ENCODE results near the gene ELMO3. TPM values are rescaled to one million over a fixed set of nuclear protein-coding genes. Genes with fewer than 3 reads are reported as not detected.

The ELMO3 gene
- total and polyA plus RNA-seq, 4 donors: 1.7 to 3.8 (median 3.1) TPM

DNA sequence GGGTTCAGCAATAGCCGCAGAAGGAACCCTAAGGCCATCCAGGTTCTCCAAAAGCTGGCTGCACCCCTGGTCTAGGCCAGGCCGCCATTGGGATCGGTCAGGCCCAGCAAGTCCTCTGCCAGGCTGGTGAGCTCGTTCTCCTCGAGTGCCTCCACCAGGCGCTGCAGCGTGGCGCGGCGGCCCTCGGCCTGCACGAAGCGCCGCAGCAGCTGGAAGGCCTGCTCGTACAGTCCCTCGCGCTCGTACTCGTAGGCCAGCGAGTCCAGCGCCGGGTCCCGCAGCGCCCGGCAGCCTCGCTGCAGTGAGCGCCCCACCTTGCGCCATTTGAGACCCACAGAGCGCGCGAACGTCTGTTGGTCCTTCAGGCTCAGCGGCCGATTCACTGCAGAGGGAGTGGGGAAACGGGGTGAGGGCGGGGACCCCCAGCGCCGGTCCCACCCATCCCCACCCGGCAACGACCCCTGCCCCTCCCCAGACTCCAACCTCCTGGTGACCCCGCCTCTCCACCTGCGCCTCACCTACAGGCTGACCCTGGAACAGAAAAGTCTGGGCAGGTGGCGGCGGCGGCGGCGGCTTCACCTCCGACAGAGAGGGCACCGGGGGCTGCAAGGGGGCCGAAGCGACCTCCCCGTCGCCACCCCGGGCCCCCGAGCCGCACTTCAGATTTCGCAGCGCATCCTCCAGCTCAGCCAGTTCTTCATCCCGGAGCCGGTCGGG, 44.2 kb upstream of the ELMO3 start:
- Histone ChIP-seq H3K9me3 (ENCODE audit: control insufficient read depth in 4 of 4, low read length in 3 of 4) (no peaks in the 10 kb centered on the region), H3K4me3 (ENCODE audit: low read depth in 1 of 3, low read length in 3 of 3) (peak overlapping the region in 1 of 3 donors; percentile 2), H3K27ac (ENCODE audit: low read depth in 1 of 2, low read length in 2 of 2) (no peak overlapping the region), H3K9ac (ENCODE audit: low read depth in 1 of 2, low read length in 2 of 2) (no peak overlapping the region), H3K36me3 (ENCODE audit: control insufficient read depth in 4 of 4, insufficient read depth in 3 of 4, low read depth in 1 of 4, low read length in 3 of 4) (no peaks in the 10 kb centered on the region), H3K4me1 (ENCODE audit: control insufficient read depth in 4 of 4, insufficient read depth in 4 of 4, low read length in 3 of 4) (peaks cover 14 to 36% (median 21%) of the 10 kb centered on the region in 4 donors), H3K27me3 (ENCODE audit: control insufficient read depth in 4 of 4, insufficient read depth in 4 of 4, low read length in 3 of 4) (no peaks in the 10 kb centered on the region)
- no peak for TF ChIP-seq JUND (IDR thresholded peaks at IDR 0.05)
- TF ChIP-seq HNF4A (conservative IDR thresholded peaks at IDR 0.05): no peak
- TF ChIP-seq, protein P1, sequence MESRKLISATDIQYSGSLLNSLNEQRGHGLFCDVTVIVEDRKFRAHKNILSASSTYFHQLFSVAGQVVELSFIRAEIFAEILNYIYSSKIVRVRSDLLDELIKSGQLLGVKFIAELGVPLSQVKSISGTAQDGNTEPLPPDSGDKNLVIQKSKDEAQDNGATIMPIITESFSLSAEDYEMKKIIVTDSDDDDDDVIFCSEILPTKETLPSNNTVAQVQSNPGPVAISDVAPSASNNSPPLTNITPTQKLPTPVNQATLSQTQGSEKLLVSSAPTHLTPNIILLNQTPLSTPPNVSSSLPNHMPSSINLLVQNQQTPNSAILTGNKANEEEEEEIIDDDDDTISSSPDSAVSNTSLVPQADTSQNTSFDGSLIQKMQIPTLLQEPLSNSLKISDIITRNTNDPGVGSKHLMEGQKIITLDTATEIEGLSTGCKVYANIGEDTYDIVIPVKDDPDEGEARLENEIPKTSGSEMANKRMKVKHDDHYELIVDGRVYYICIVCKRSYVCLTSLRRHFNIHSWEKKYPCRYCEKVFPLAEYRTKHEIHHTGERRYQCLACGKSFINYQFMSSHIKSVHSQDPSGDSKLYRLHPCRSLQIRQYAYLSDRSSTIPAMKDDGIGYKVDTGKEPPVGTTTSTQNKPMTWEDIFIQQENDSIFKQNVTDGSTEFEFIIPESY (IDR thresholded peaks at IDR 0.05): no peak
- no peak for TF ChIP-seq FOXA1 (IDR thresholded peaks at IDR 0.05)
- no peak for TF ChIP-seq RXRA (IDR thresholded peaks at IDR 0.05)
- TF ChIP-seq TAF1 (conservative IDR thresholded peaks at IDR 0.05): no peak
- TF ChIP-seq GABPA (IDR thresholded peaks at IDR 0.05 in 1 of 2, conservative IDR thresholded peaks at IDR 0.05 in 1 of 2): no peak
- no peak for TF ChIP-seq RAD21 (IDR thresholded peaks at IDR 0.05)
- TF ChIP-seq, protein P2, sequence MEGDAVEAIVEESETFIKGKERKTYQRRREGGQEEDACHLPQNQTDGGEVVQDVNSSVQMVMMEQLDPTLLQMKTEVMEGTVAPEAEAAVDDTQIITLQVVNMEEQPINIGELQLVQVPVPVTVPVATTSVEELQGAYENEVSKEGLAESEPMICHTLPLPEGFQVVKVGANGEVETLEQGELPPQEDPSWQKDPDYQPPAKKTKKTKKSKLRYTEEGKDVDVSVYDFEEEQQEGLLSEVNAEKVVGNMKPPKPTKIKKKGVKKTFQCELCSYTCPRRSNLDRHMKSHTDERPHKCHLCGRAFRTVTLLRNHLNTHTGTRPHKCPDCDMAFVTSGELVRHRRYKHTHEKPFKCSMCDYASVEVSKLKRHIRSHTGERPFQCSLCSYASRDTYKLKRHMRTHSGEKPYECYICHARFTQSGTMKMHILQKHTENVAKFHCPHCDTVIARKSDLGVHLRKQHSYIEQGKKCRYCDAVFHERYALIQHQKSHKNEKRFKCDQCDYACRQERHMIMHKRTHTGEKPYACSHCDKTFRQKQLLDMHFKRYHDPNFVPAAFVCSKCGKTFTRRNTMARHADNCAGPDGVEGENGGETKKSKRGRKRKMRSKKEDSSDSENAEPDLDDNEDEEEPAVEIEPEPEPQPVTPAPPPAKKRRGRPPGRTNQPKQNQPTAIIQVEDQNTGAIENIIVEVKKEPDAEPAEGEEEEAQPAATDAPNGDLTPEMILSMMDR (IDR thresholded peaks at IDR 0.05; ENCODE audit: low read depth, low read length, missing input control): no peak
- TF ChIP-seq, protein P3, sequence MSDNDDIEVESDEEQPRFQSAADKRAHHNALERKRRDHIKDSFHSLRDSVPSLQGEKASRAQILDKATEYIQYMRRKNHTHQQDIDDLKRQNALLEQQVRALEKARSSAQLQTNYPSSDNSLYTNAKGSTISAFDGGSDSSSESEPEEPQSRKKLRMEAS (IDR thresholded peaks at IDR 0.05): no peak
- no peak for TF ChIP-seq SP1 (IDR thresholded peaks at IDR 0.05)
- TF ChIP-seq HNF4G (IDR thresholded peaks at IDR 0.05): no peak
- TF ChIP-seq, protein P4, sequence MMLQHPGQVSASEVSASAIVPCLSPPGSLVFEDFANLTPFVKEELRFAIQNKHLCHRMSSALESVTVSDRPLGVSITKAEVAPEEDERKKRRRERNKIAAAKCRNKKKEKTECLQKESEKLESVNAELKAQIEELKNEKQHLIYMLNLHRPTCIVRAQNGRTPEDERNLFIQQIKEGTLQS (IDR thresholded peaks at IDR 0.05): no peak
- 31% methylated on average over 61 of the region's 61 CpGs for WGBS
- DNase-seq (ENCODE audit: low spot score): no peak

DNA sequence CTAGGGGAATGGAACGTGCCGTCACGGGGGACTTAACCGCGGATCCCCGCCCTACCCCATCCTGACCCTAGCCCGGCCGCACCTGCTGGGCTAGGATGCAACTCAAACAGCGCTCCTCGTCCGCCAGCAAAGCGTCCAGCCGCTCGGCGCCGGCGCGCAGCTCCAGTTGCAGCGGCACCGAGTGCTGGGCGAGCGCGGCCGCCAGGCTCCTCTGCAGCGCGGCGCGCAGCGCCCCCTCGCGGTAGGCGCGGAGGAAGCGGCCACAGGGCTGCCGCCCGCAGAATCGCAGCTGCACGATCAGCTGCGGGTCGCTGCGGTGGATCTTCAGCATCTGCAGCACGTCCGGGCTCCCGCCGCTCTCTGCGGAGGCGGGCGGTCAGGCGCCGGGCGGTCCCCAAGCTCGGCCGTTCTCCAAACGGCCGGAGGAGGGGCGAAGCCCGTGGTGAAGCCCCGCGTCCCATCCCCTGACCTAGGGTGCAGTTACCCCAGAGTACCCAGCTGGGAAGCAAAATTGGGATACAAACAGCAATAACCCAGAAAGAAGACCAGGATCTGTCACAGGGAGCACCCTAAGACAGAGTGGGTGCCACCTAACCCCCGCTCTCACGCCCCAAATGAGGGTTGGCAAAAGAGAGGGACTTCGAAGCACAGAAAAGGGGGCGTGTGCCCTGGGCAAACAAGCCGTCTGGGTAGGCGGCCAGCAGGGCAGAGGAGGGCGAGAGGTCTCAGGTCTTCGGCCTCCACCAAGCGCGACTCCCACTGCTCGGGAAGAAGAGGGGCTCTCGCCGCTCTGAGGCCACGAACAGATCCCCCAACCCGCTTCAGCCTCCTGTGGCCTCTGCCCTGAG, 43.4 kb upstream of the ELMO3 start:
- Histone ChIP-seq H3K36me3 (ENCODE audit: control insufficient read depth in 4 of 4, insufficient read depth in 3 of 4, low read depth in 1 of 4, low read length in 3 of 4) (no peaks in the 10 kb centered on the region), H3K4me1 (ENCODE audit: control insufficient read depth in 4 of 4, insufficient read depth in 4 of 4, low read length in 3 of 4) (peaks cover 8 to 33% (median 22%) of the 10 kb centered on the region in 4 donors), H3K4me3 (ENCODE audit: low read depth in 1 of 3, low read length in 3 of 3) (peak overlapping the region in 1 of 3 donors; percentile 2), H3K27me3 (ENCODE audit: control insufficient read depth in 4 of 4, insufficient read depth in 4 of 4, low read length in 3 of 4) (no peaks in the 10 kb centered on the region), H3K27ac (ENCODE audit: low read depth in 1 of 2, low read length in 2 of 2) (no peak overlapping the region), H3K9me3 (ENCODE audit: control insufficient read depth in 4 of 4, low read length in 3 of 4) (no peaks in the 10 kb centered on the region), H3K9ac (ENCODE audit: low read depth in 1 of 2, low read length in 2 of 2) (no peak overlapping the region)
- 8% methylated on average over 74 of the region's 74 CpGs for WGBS
- peak; percentile 82 for DNase-seq (ENCODE audit: low spot score)
- TF ChIP-seq NR2F2 (IDR thresholded peaks at IDR 0.05) (no peak), TAF1 (conservative IDR thresholded peaks at IDR 0.05) (no peak), RXRA (IDR thresholded peaks at IDR 0.05) (no peak), GABPA (IDR thresholded peaks at IDR 0.05 in 1 of 2, conservative IDR thresholded peaks at IDR 0.05 in 1 of 2) (no peak), YY1 (IDR thresholded peaks at IDR 0.05) (no peak), RAD21 (IDR thresholded peaks at IDR 0.05) (peak; percentile 74 to 84), FOXA1 (IDR thresholded peaks at IDR 0.05) (no peak), EGR1 (IDR thresholded peaks at IDR 0.05; ENCODE audit: low read depth in 2 of 2) (no peak), HNF4A (conservative IDR thresholded peaks at IDR 0.05) (no peak), HNF4G (IDR thresholded peaks at IDR 0.05) (no peak), FOXA2 (IDR thresholded peaks at IDR 0.05) (no peak)
- TF ChIP-seq, protein P5, sequence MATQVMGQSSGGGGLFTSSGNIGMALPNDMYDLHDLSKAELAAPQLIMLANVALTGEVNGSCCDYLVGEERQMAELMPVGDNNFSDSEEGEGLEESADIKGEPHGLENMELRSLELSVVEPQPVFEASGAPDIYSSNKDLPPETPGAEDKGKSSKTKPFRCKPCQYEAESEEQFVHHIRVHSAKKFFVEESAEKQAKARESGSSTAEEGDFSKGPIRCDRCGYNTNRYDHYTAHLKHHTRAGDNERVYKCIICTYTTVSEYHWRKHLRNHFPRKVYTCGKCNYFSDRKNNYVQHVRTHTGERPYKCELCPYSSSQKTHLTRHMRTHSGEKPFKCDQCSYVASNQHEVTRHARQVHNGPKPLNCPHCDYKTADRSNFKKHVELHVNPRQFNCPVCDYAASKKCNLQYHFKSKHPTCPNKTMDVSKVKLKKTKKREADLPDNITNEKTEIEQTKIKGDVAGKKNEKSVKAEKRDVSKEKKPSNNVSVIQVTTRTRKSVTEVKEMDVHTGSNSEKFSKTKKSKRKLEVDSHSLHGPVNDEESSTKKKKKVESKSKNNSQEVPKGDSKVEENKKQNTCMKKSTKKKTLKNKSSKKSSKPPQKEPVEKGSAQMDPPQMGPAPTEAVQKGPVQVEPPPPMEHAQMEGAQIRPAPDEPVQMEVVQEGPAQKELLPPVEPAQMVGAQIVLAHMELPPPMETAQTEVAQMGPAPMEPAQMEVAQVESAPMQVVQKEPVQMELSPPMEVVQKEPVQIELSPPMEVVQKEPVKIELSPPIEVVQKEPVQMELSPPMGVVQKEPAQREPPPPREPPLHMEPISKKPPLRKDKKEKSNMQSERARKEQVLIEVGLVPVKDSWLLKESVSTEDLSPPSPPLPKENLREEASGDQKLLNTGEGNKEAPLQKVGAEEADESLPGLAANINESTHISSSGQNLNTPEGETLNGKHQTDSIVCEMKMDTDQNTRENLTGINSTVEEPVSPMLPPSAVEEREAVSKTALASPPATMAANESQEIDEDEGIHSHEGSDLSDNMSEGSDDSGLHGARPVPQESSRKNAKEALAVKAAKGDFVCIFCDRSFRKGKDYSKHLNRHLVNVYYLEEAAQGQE (IDR thresholded peaks at IDR 0.05): no peak
- TF ChIP-seq, protein P2 (IDR thresholded peaks at IDR 0.05; ENCODE audit: low read depth, low read length, missing input control): peak; percentile 97
